ENCODE results near the gene LILRB3. TPM values are rescaled to one million over a fixed set of nuclear protein-coding genes. Genes with fewer than 3 reads are reported as not detected.

Gene LILRB3
- total RNA-seq, 1 donor from 2014 or later, result not detected

GRCh38 chr19:54262066-54262465 is 39.3 kb upstream of the LILRB3 start:
- Histone ChIP-seq H3K36me3 (ENCODE audit: control insufficient read depth, insufficient read depth, low read length) (no peaks in the 10 kb centered on the region), H3K4me3 (ENCODE audit: low read depth, low read length) (no peak overlapping the region), H3K27me3 (ENCODE audit: control insufficient read depth, insufficient read depth, low read length) (no peaks in the 10 kb centered on the region)
- FAIRE-seq, result no peak
- no peak for DNase-seq (ENCODE audit: low read depth)
- TF ChIP-seq CTCF (IDR thresholded peaks at IDR 0.05; ENCODE audit: insufficient read depth, low read length, severe bottlenecking), result no peak

GRCh38 chr19:54257116-54257480 is 34.3 kb upstream of the LILRB3 start, which contains the start of gene LILRB5:
TSS of gene LILRB5 (minus strand) at chr19:54257273. CDS start at chr19:54257193, 80 bp downstream.
- no peak for TF ChIP-seq CTCF (IDR thresholded peaks at IDR 0.05; ENCODE audit: insufficient read depth, low read length, severe bottlenecking)
- H3K4me3 ChIP-seq (ENCODE audit: low read depth, low read length), result no peak within 1 kb of the TSS
- DNase-seq (ENCODE audit: low read depth) (no peak), FAIRE-seq (no peak)
- H3K36me3 ChIP-seq (ENCODE audit: control insufficient read depth, insufficient read depth, low read length), result no peaks in the 10 kb centered on the region
- H3K27me3 ChIP-seq (ENCODE audit: control insufficient read depth, insufficient read depth, low read length), result no peaks in the 10 kb centered on the region

- DNase-seq (ENCODE audit: low read depth) (no peak), FAIRE-seq (no peak)
- no peak for TF ChIP-seq CTCF (IDR thresholded peaks at IDR 0.05; ENCODE audit: insufficient read depth, low read length, severe bottlenecking)
- Histone ChIP-seq H3K36me3 (ENCODE audit: control insufficient read depth, insufficient read depth, low read length) (no peaks in the 10 kb centered on the region), H3K27me3 (ENCODE audit: control insufficient read depth, insufficient read depth, low read length) (no peaks in the 10 kb centered on the region), H3K4me3 (ENCODE audit: low read depth, low read length) (no peak overlapping the region)
These were observed 33.7 kb upstream of the LILRB3 start for GRCh38 chr19:54256250-54257115.

GRCh38 chr19:54255105-54255775 is 32.4 kb upstream of the LILRB3 start:
- no peak for DNase-seq (ENCODE audit: low read depth)
- no peak for TF ChIP-seq CTCF (IDR thresholded peaks at IDR 0.05; ENCODE audit: insufficient read depth, low read length, severe bottlenecking)
- no peak for FAIRE-seq
- H3K36me3 ChIP-seq (ENCODE audit: control insufficient read depth, insufficient read depth, low read length), result no peaks in the 10 kb centered on the region
- no peak overlapping the region for H3K4me3 ChIP-seq (ENCODE audit: low read depth, low read length)
- H3K27me3 ChIP-seq (ENCODE audit: control insufficient read depth, insufficient read depth, low read length), result no peaks in the 10 kb centered on the region

GRCh38 chr19:54254195-54254906 is 31.5 kb upstream of the LILRB3 start:
- DNase-seq (ENCODE audit: low read depth) (no peak), FAIRE-seq (no peak)
- H3K4me3 ChIP-seq (ENCODE audit: low read depth, low read length), result no peak overlapping the region
- no peak for TF ChIP-seq CTCF (IDR thresholded peaks at IDR 0.05; ENCODE audit: insufficient read depth, low read length, severe bottlenecking)
- no peaks in the 10 kb centered on the region for H3K27me3 ChIP-seq (ENCODE audit: control insufficient read depth, insufficient read depth, low read length)
- H3K36me3 ChIP-seq (ENCODE audit: control insufficient read depth, insufficient read depth, low read length), result no peaks in the 10 kb centered on the region
